NCI-H1694 treated with DMSO at 0.1 percent for 48 hours (cell line): Measurements from ENCODE around the gene NRCAM.
"Not testable (repeated sequence)": the region's sequence is repeated elsewhere in the genome, so short reads cannot be mapped to it uniquely, and the experiment has no call there.

ENCODE experiments used
- DNase-seq: peaks from one replicate; lab custom pipeline; 2025; lab: John Stamatoyannopoulos, UW

The NRCAM gene

DNA sequence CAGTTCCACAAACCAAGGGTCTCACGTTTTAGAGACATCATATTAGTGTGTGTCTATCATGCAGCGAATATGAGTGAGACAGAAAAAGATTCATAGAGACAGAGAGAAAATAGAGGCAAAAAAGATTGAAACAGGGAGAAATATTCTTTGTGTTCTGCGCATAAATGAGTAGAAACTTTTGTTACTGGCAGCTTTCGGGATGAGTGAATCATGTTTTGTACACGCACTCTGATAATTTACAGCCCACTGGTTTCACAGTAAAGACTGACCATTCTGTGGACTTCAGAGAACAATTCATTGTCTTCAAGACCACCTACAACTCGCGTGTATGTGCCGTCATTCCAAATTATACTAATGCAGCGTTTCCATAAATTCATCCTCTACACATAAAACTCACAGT lies 60.2 kb downstream of the NRCAM start:
- no peak for DNase-seq

DNA sequence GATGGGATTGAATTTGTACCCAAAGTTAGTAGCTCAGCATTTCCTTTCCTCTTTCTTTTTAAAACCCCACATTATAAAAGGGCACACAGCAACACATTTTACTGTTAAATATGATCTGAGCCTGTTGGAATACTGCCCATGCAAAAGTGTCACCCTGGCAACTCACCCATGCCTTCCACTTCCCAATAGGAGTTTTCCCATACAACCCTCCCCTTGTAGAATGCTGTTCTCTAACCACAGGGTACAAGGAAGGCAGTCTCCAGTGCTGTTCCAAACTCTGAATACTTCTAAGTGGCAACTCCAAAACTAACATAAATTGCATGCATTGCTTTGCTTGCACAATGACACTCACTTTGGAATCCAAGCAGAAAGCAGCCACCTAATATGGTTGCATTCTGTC lies 60.8 kb downstream of the NRCAM start:
- DNase-seq = no peak

DNA sequence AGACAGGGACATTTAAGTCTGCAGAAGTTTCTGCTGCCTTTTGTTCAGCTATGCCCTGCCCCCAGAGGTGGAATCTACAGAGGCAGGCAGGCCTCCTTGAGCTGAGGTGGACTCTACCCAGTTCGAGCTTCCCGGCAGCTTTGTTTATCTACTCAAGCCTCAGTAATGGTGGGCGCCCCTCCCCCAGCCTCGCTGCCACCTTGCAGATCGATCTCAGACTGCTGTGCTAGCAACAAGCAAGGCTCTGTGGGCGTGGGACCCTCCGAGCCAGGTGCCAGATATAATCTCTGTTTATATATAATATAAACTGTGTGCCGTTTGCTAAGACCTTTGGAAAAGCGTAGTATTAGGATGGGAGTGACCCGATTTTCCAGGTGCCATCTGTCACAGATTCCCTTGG lies 63.1 kb downstream of the NRCAM start:
- not testable (repeated sequence) for DNase-seq

DNA sequence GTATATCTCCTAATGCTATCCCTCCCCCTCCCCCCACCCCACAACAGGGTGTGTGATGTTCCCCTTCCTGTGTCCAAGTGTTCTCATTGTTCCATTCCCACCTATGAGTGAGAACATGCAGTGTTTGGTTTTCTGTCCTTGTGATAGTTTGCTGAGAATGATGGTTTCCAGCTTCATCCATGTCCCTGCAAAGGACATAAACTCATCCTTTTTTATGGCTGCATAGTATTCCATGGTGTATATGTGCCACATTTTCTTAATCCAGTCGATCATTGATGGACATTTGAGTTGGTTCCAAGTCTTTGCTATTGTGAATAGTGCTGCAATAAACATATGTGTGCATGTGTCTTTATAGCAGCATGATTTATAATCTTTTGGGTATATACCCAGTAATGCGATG lies 68.5 kb downstream of the NRCAM start:
- DNase-seq = not testable (repeated sequence)

DNA sequence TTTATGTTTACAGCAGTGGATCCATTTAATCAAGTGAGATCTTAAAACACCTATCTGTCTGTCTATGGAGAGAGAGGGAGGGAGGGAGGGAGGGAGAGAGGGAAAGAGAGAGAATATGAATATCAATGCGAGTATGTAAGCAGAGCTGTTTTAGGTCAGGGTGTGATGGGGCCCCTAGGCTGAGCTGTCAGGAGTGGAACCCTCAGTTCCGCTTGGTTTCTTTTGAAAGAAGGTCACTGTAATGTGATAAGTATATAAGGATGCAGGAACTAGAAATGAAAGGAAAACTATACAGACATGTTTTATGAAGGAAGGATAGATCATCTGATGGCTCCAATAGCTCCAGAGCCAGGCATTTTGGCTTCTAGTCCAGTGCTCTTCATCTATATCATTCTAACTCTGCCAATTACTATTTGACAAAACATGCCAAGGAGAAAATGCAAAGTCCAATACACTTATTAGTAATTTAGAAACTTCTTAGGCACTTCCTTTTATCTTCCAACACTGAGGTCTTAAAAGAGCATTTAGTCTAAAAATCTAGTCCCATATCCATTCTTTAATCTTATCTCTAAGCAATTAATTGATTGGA lies 70.3 kb downstream of the NRCAM start:
- no peak for DNase-seq

DNA sequence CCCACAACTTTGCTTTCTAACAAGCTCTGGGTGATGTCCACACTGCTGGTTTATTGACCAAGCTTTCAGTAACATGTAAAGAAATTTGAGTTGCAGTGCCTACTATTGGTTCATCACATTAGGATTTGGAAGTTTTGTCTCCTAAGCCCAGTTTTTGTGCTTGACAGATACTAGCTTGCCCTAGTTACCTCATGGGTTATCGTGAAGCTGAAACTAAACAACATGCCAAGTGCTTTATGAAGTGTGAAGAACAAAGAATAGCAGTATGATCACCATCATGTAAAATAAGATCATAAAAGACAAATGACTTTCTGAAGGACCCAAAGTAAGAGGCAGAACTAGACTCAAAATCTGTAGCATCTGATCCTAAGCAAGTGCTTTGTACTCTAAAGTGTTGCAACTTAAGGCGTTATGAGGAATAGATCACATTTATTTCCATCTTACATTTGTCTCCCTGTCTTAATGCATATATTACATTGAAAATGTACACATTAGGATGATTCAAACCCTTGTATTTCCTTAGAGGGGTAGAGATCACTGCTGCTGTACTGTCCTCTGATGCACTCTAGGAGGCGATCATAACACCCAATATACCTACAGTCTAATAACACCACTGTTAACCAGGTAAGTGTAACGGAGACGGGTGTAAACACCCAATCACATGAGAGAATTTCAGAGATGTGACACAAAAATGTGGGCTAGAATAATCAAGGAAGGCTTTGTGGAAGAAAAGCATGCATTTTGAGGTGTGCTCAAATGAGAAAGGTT lies 71.3 kb downstream of the NRCAM start:
- no peak for DNase-seq

DNA sequence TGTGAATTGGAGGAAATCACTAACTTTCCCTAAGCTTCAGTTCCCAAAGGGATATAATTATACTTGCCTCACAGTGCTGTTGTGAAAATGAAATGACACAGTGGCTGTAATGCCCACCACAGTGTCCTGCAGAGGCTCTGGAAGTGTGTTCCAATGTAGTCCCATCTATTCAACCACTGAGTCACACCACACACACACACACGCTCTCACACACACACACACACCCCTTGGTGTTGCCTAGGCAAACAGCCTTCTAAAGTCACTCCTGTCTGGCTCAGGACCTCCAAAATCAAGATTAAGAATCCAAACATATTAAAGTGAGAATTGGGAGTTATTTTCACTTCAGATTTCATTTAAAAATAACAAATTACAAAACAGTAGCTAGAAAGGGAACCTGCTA lies 73.3 kb downstream of the NRCAM start:
- no peak for DNase-seq

DNA sequence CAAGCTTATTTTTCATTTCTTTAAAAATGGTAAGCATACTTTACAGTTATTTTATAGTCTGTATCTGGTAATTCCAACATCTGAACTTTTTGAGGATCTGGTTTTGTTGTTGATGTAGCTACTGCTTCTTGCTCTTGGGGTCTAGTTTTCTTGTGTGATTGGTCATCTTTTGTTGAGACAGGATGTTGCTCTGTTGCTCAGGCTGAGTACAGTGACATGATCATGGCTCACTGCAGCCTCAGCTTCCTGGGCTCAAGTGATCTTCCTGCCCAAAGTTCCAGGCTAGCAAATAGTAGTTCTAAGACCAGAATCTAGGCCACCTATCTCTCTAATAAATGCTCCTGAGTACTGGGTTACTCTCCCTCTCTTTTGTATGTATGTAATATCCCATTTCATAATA lies 75.7 kb downstream of the NRCAM start:
- no peak for DNase-seq

DNA sequence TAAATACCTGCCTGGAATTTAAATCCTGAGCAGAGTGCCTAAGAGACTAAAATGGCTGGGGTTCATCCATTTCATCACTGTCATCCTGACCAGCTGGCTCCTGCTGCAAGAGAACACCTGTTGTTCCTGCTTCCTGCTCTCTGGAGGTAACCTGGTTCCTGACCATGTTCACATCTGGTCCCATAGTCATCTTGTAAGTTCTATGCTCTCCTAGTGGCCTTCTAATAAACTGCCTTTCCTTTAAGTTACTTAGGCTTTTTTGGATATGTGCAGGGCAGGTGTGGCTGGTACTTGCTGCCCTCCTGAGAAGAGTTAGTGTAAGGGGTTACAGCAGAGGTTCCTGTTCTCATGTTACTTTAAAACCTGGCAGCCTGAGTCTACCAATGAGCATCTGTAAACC lies 80.0 kb downstream of the NRCAM start:
- no peak for DNase-seq

DNA sequence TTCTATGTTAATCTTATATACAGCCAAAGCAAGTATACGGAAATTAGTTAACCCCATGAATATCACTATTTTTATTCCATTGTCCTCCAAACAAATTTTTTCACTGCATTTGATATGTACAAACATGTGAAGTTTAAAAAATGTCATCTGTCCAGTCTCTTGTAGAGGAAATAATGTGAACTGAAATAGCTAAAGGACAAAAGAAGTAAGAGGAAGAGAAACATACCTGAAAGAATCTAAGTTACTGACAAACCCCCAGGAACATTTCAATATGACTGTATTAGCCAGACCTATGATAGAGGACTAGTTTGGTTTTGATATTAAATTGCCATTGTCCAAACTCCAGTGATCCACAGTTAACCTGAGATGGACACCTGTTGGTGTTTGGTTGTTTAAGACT lies 80.6 kb downstream of the NRCAM start:
- DNase-seq = no peak

DNA sequence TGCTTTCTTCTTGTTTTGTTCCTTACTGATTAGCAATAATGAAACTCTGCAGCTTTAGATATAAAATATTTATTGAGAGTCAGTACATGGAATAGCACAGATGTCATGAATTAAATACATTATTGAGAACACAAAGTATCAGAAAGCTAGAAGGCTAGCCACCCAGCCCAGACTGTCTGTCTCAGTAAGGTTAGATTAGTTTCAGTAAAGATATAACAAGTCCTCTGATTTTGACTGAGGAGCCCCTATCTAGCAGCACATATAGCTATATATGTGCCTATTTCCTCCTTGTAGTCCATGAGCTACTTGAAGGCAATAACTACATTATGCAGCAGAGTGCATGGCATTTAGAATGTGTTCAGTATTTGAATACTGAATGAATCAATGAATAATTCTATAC lies 81.3 kb downstream of the NRCAM start:
- DNase-seq = no peak

DNA sequence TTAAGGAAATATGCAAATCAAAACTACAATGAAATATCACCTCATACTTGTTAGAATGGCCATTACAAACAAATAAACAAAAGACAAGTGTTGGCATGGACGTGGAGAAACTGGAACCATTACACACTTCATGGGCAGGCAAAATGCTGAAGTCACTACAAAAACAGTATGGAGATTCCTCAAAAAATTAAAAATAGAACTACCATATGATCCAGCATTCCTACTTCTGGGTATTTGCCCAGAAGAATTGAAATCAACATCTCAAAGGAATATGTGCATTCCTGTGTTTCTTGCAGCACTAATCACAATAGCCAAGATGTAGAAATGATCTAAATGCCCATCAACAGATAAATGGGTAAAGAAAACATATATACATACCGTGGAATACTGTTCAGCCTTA lies 83.6 kb downstream of the NRCAM start:
- no peak for DNase-seq

DNA sequence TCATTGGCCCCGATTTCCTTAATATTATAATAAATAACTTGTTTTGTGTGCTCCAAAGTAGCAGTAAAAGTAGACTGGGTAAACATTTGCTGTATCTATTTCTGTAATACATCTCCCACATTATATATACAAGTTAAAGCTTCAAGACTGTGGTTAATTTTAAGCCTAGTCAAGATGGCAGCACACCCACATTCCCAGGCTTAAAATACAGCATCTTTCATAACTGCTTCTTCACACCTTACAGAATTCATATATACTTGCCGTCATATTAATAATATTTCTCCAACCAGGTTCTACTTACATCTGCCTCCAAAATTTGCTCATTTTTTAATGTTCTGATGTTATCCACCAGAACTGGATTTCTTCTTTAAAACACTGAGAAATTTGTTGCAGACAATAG lies 85.6 kb downstream of the NRCAM start:
- no peak for DNase-seq

DNA sequence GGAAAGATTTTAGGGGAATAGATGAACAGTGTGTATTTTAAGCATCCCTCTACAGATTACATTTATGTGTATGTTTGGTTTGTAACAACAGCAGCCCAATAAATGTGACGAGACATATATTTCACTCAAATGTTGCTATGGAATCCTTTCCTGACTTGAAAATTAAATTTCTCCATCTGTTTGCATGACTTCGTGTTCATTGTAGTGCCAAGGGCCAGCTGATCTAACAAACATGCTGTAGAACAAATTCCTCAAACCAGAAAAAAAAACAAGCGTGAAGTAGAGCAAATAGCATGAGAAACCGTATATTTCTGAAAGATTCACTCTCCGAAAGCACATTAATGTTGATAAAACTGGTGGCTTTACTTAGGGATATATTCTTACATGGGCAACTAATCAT lies 87.8 kb downstream of the NRCAM start:
- DNase-seq = peak; percentile 63

DNA sequence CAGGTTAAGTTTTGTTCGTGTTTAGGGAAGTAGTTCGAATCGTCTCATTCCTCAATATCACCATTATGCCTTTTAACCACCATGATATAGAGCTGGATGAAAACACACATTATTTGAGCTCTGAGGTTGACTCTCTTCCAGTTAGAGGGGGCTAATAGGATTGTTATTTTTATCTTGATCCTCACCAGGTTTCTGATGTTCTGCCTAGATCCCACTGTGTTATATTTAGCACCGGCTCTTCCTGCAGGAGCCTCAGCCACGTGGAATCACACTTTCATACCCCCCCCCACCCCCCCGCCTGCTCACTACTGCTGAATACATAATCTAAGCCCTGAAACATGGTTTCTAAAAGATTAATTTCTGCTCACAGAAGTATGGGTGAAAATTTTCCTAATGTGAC lies 88.3 kb downstream of the NRCAM start:
- DNase-seq = no peak

DNA sequence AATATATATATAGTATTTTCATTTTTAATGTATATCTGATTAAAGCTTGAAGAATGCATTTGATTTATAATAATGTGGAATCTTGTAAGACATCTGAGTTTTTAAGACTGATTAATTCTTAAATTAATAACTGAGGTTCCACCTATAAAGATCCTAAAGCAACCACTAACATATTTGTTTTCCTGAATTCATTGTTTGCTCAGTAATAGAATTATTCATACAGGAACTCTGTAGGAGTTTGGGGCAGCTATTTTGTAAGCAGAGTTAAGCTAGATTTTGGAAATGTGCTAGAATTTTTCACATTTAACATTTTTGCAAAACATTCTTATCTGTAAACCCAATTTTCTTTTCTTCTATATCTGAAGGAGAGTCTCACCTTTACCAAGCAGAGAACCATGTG lies 88.9 kb downstream of the NRCAM start:
- DNase-seq = no peak

DNA sequence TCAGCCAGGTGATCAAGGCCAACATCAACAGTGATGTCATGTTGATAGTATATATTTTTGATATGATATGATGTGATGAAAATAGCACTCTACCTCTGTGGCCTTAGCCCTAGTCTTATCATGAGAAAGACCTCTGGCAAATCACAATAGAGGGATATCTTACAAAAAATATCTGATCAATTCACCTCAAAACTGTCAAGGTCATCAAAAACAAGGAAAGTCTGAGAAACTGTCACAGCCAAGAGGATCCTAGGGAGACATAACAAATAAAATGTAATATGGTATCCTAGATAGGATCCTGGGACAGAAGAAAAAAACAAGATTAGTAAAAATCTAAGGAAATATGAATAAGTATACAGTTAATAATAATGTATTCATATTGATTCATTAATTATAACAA lies 92.6 kb downstream of the NRCAM start:
- no peak for DNase-seq

DNA sequence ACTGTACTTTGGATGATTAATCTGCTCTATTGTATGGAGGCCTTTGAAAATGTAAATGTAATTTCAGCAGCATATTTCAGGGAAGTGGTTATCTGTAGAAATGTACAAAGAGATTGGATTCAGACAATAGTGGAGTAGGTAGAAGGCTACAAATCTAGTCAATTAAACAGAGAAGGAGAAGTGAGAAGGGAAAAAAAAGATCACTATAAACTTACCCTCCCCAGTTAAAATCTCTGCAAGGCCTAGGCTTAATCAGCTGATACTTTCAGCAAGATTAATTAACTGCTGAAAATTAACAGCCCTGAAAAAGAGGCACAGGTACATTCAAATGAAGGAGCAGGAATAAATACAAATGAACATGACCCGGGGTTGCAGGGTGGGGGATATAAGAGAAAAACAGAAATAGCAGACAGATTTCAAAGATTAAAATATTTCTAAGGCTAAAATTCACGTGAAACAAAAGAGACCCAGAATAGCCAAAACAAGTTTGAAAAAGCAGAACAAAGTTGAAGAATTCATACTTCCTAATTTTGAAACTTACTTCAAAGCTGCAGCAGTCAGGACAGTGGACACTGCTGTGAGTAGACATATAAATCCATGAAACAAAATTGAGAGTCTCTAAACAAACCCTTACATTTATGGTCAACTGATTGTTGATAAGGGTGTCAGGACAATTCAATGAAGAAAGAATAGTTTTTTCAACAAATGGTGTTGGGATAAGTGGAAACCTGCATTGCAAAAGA lies 96.0 kb downstream of the NRCAM start:
- no peak for DNase-seq

DNA sequence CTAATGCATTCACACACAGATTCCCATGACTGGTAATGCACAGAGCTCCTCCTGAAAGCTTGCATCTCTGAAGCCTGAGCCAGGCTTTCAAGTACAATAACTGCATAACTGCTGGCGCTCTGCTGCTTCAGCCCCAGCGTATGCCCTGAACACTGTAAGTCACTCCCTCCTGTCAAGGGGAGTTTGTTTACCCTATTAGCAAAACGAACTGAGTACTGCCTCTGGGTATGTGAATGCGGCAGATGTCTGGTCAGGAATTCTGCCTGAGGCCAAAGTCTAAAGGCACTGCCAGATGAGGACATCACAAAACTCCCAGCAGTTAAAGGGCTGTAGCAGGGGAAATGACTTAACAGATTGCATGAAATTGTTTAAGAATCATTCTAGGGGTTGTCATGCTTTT lies 97.7 kb downstream of the NRCAM start:
- peak; percentile 71 for DNase-seq

DNA sequence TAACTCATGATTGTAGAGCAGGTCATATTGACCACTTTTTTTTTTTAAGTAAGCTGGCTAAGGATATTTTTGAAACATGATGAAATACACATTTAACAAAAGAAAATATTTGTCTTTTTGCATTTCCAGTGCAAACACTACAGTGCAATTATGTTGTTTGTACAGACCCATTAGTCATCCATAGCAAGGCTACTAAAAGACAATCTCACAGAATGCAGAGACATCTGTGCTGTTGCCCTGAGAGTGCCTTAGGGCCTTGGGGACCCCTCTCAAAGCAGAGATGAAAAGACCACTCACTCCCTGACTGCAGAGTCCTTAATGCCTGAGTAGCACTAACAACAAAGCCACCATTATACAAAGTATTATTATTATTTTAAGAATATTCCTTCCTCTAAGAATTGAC lies 104.5 kb downstream of the NRCAM start:
- no peak for DNase-seq

DNA sequence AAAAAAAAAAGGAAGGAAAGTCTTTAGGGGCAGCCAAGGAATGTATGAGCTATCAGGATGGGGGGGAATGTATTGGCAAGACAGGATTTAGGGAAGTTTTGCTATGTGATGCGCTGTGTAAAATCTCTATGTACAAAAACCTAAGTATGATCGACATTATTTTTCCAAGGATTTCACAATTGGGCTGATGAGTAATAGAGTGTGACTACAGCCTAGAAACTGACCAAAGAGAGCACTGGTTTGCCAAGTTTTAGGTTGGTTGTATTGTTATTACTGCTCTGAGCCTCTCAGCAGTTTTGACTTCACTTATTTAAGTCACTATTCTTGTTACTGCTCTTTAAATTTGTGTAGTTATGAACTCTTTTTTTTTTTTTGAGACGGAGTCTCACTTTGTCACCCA lies 107.3 kb downstream of the NRCAM start:
- no peak for DNase-seq

DNA sequence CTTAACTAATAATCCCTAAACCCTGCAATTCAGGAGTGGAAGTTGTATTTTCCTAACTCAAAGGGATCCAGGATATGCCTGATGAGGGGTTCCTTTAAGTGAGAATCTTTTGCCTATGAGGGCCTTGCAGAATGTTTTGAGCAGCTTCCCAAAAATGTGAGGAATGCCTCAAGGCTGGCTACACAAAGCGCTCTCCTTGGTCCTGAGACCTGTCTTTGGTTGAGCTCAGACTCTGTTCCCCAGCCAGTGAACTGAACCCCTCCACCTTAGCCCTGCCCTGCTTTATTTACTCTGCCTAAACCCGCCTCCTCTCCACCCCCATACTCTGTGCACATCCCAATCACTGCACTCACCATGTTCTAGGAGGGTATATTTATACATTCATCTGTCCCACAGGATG lies 108.6 kb downstream of the NRCAM start:
- no peak for DNase-seq

DNA sequence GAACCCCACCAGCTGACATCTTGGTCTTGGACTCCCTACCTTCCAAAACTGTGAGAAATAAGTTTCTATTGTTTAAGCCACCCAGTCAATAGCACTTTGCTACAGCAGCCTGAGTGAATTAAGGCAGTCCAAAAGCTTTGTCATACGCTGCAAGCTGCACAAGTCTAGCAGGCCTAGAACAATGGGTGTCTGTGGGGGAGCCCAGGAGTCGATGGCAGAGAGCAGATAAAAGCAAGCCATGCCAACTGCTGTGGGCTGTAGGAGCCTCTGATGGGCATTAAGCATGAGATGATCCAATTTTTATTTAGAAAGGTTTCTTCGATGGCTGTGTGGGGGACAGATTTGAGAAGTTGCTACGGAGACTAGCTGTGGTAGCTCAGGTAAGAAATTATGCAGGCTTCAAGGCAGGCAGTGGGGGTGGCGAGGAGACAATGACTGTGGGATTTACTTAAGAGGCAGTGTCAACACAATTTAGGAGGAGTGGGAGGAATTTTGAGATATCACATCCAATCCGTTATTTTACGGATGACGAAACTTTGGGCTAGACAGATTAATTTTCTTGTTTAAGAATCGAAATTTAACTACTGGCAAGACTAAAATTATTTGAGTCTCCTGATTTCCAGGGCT lies 110.4 kb downstream of the NRCAM start:
- no peak for DNase-seq
